ENCODE measurements around the gene RFC4. TPM values are rescaled to one million over a fixed set of nuclear protein-coding genes. Genes with fewer than 3 reads are reported as not detected.
A peak's percentile ranks its signal among the peaks of the same experiment; 100 is the strongest.

RFC4 gene
- total and polyA plus RNA-seq, 9 of the 15 experiments (the other 6 are each of a cell fraction or from before 2014, with no cell fraction given): 105 to 227 (median 180) TPM

DNA sequence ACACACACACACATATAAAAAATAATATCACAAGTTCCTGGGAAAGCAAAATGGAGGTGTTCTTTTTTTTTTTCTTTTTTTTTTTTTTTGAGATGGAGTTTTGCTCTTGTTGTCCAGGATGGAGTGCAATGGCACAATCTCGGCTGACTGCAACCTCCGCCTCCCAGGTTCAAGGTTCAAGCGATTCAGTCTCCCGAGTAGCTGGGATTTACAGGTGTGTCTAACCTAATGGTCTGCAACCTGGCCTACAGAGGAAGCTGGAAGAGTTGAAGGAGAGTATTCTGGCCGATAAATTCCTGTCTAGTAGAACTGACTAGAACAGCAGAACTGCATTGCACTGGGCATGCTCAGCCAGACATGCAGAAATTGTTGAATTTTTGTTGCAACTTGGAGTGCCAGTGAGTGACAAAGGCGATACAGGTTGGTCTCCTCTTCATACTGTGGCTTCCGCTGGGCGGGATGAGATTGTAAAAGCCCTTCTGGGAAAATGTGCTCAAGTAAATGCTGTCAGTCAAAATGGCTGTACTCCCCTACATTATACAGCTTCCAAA lies 45.3 kb downstream of the RFC4 start (continued):
- no peak for TF ChIP-seq RHOXF2B (CRISPR knock-in tag; conservative IDR thresholded peaks at IDR 0.05)
- TF ChIP-seq LARP7 (IDR thresholded peaks at IDR 0.05): no peak
- TF ChIP-seq ETS2 (tag; IDR thresholded peaks at IDR 0.05; ENCODE audit: borderline replicate concordance, poor library complexity, severe bottlenecking): no peak
- no peak for TF ChIP-seq NFIX (CRISPR knock-in tag; IDR thresholded peaks at IDR 0.05; ENCODE audit: low read depth)
- TF ChIP-seq ETV6 (IDR thresholded peaks at IDR 0.05; ENCODE audit: borderline replicate concordance in 1 of 2, low read depth in 2 of 2, low read length in 1 of 2): no peak
- no peak for TF ChIP-seq ETV6 (CRISPR knock-in tag; IDR thresholded peaks at IDR 0.05; ENCODE audit: borderline replicate concordance)
- no peak for TF ChIP-seq CAMTA2 (CRISPR knock-in tag; conservative IDR thresholded peaks at IDR 0.05)

DNA sequence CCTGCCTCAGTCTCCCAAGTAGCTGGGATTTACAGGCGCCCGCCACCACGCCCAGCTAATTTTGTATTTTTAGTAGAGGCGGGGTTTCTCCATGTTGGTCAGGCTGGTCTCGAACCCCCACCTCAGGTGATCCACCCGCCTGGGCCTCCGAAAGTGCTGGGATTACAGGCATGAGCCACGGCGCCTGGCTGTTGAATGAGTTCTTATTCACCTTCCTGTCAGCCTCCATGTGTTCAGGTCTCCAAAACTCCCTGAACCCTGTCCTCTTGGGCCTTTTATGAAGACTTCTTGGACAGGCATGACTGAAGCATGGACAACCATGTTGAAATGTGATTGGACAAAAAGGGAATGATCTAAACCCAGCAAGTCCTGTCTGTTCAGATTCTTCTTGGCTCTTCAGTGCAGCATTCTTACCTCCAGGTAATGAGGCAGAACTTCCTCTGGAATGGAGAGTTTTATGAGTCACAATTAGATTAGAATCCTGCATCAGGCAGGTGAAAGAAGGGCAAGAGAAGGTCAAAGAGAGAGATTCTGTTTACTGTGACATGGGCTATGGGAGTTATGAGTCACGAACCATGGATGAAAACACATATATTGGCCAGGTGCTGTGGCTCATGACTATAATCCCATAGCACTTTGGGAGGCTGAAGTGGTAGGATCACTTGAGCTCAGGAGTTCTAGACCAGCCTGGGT lies 46.0 kb downstream of the RFC4 start:
- BruUV-seq (replicated peaks): no TSS peak
- Histone ChIP-seq H3K4me2 (ENCODE audit: insufficient read depth, low read length) (no peak overlapping the region), H3K9ac (ENCODE audit: insufficient read depth in 1 of 2, low read depth in 2 of 2, low read length in 2 of 2) (no peak overlapping the region), H3K79me2 (ENCODE audit: control insufficient read depth, insufficient read depth, low read length) (no peaks in the 10 kb centered on the region), H2AFZ (ENCODE audit: low read depth, low read length) (no peak overlapping the region), H3K36me3 (ENCODE audit: control insufficient read depth, insufficient read depth, low read length) (no peaks in the 10 kb centered on the region), H4K20me1 (replicated peaks; ENCODE audit: control insufficient read depth, insufficient read depth, low read length) (no peaks in the 10 kb centered on the region), H3K4me3 (no peak overlapping the region), H3K4me1 (replicated peaks in 1 of 2; ENCODE audit: control insufficient read depth in 2 of 2, insufficient read depth in 2 of 2, low read length in 2 of 2) (peaks cover 0 to 2% of the 10 kb centered on the region in 2 experiments; a peak in 2 of 5 replicates), H3K27ac (ENCODE audit: extremely low read depth, low read depth, low read length) (no peak overlapping the region), H3K27me3 (ENCODE audit: control insufficient read depth in 2 of 2, insufficient read depth in 2 of 2, low read length in 2 of 2) (peaks cover 2 to 11% of the 10 kb centered on the region in 2 experiments; a peak in 3 of 5 replicates), H3K9me3 (replicated peaks; ENCODE audit: control insufficient read depth, insufficient read depth, low read depth, low read length) (no peaks in the 10 kb centered on the region), H3K9me1 (ENCODE audit: control insufficient read depth, insufficient read depth, low read length) (no peaks in the 10 kb centered on the region)
- no peak for DNase-seq (ENCODE audit: extremely low read depth in 1 of 4, low spot score in 3 of 4)
- in situ Hi-C loops (cut with MboI): no loop called here
- ATAC-seq: no peak
- no peak for FAIRE-seq
- intact Hi-C loops (cut with micrococcal nuclease): no loop called here
- CTCF ChIA-PET (ENCODE audit: low intra/inter-chr PET ratio): no interaction called here
- WGBS (ENCODE audit: insufficient coverage, low coverage, missing lambda C conversion rate): 49% methylated on average over 10 of the region's 10 CpGs
- POLR2A ChIA-PET: interaction anchor here (1.1 to 1.8 kb wide), 2 partner anchors 11 to 24 kb away, joined by 3 to 9 read pairs; partner anchors contain the start of gene EIF4A2
- no peak for TF ChIP-seq FOS (IDR thresholded peaks at IDR 0.05; ENCODE audit: extremely low read depth, insufficient read length)
- TF ChIP-seq ZNF57 (CRISPR knock-in tag; IDR thresholded peaks at IDR 0.05): no peak
- TF ChIP-seq KLF16 (IDR thresholded peaks at IDR 0.05): no peak
- TF ChIP-seq POLR2H (tag; IDR thresholded peaks at IDR 0.05; ENCODE audit: low read depth): no peak
- no peak for TF ChIP-seq BRD4 (IDR thresholded peaks at IDR 0.05)
- TF ChIP-seq SAFB2 (IDR thresholded peaks at IDR 0.05; ENCODE audit: borderline replicate concordance, low read depth, low read length, severe bottlenecking): no peak
- TF ChIP-seq, protein P1, sequence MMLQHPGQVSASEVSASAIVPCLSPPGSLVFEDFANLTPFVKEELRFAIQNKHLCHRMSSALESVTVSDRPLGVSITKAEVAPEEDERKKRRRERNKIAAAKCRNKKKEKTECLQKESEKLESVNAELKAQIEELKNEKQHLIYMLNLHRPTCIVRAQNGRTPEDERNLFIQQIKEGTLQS (IDR thresholded peaks at IDR 0.05): peak; percentile 62; the same call in 1 of the 2 replicates
- TF ChIP-seq, protein P1 (CRISPR knock-in tag; conservative IDR thresholded peaks at IDR 0.05): no peak
- no peak for TF ChIP-seq TRIM24 (IDR thresholded peaks at IDR 0.05)
- no peak for TF ChIP-seq RBFOX2 (IDR thresholded peaks at IDR 0.05; ENCODE audit: low read depth, low read length)
- no peak for TF ChIP-seq BCL6 (CRISPR knock-in tag; IDR thresholded peaks at IDR 0.05)
- no peak for TF ChIP-seq MTA2 (IDR thresholded peaks at IDR 0.05; ENCODE audit: low read depth)
- TF ChIP-seq TBL1XR1 (IDR thresholded peaks at IDR 0.05; ENCODE audit: low read length in 2 of 2): no peak
- TF ChIP-seq JUND (IDR thresholded peaks at IDR 0.05; ENCODE audit: borderline replicate concordance, low read depth, low read length): peak; percentile 16; the same call in 1 of the 2 replicates
- no peak for TF ChIP-seq JUND (tag; IDR thresholded peaks at IDR 0.05; ENCODE audit: borderline replicate concordance, low read depth, low read length)
- TF ChIP-seq JUN (IDR thresholded peaks at IDR 0.05; ENCODE audit: borderline replicate concordance, low read depth, low read length): 0 out of 2 replicates have a peak, but pooled peaks have one; percentile 31
- TF ChIP-seq JUN (CRISPR knock-in tag; IDR thresholded peaks at IDR 0.05; ENCODE audit: borderline replicate concordance): no peak

Measured in K562 (cell line).